Transverse colon (tissue), 3 donors: ENCODE data around the gene VMO1.

Source experiments
- EP300 ChIP-seq: sonication (generic); formaldehyde crosslinking; IDR thresholded peaks from one replicate; pipeline ENCODE4 v1.6.1; 2017; ENCODE audit warnings: antibody characterized with exemption, low read depth
- POLR2A ChIP-seq: fragments of 450-650 bp; IDR thresholded peaks from one replicate; pipeline ENCODE4 v1.6.1; 2016; ENCODE audit warnings: antibody characterized with exemption, mild to moderate bottlenecking, moderate library complexity
- TF ChIP-seq, protein P1 (sequence below), 5 experiments: fragments of 200-600 bp in 3 of 5; fragments of 450-650 bp in 2 of 5; sonication (generic) in 3 of 5; IDR thresholded peaks; 1 replicate in 2 of 5; 2 replicates in 3 of 5; pipeline ENCODE4 v1.5.1; 2016 to 2017; ENCODE audit warnings: antibody characterized with exemption in 5 of 5, inconsistent platforms in 3 of 5, mild to moderate bottlenecking in 2 of 5, moderate library complexity in 1 of 5

DNA sequence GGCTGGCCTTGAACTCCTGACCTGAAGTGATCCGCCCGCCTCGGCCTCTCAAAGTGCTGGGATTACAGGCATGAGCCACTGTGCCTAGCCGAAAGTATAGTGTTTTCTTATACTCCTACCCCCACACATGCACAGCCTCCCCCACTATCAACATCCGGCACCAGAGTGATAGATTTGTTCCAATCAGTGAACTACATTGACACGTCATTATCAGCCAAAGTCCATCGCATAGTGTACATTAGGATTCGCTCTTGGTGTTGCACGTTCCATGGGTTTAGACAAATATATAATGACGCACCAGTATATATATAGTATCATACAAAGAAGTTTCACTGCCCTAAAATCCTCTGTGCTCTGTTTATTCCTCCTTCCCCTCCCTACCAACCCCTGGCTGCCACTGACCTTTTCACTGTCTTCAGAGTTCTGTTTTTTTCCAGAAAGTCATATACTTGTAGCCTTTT is 26.4 kb downstream of the VMO1 start:
- TF ChIP-seq POLR2A (no peak), EP300 (no peak)
- TF ChIP-seq, protein P1, sequence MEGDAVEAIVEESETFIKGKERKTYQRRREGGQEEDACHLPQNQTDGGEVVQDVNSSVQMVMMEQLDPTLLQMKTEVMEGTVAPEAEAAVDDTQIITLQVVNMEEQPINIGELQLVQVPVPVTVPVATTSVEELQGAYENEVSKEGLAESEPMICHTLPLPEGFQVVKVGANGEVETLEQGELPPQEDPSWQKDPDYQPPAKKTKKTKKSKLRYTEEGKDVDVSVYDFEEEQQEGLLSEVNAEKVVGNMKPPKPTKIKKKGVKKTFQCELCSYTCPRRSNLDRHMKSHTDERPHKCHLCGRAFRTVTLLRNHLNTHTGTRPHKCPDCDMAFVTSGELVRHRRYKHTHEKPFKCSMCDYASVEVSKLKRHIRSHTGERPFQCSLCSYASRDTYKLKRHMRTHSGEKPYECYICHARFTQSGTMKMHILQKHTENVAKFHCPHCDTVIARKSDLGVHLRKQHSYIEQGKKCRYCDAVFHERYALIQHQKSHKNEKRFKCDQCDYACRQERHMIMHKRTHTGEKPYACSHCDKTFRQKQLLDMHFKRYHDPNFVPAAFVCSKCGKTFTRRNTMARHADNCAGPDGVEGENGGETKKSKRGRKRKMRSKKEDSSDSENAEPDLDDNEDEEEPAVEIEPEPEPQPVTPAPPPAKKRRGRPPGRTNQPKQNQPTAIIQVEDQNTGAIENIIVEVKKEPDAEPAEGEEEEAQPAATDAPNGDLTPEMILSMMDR (IDR thresholded peaks at IDR 0.05) = no peak
